Fibroblast of skin of abdomen (primary cell): Measurements from ENCODE around the gene PNPLA7.

Experiments
- DNase-seq: peaks from one replicate; pipeline ENCODE4 v3.0.0-alpha.2; 2013

Gene PNPLA7

GRCh38 chr9:137434498-137435380, 115.5 kb downstream of the PNPLA7 start:
- DNase-seq, result no peak

- no peak for DNase-seq
These were observed 116.2 kb downstream of the PNPLA7 start for GRCh38 chr9:137433916-137434431.

GRCh38 chr9:137433349-137433915, 116.8 kb downstream of the PNPLA7 start:
- DNase-seq, result no peak

GRCh38 chr9:137432687-137433348, 117.4 kb downstream of the PNPLA7 start:
- no peak for DNase-seq

GRCh38 chr9:137431416-137431931, 118.7 kb downstream of the PNPLA7 start:
- DNase-seq, result no peak

GRCh38 chr9:137430723-137431415, 119.3 kb downstream of the PNPLA7 start:
- no peak for DNase-seq

- no peak for DNase-seq
These were observed 120.1 kb downstream of the PNPLA7 start for GRCh38 chr9:137429974-137430722.

GRCh38 chr9:137429546-137429890, 120.7 kb downstream of the PNPLA7 start:
- DNase-seq, result no peak

GRCh38 chr9:137428841-137429545, 121.2 kb downstream of the PNPLA7 start:
- DNase-seq, result no peak

- DNase-seq, result no peak
These were observed 121.9 kb downstream of the PNPLA7 start for GRCh38 chr9:137428311-137428630.

GRCh38 chr9:137427454-137428310, 122.5 kb downstream of the PNPLA7 start:
- no peak for DNase-seq

- no peak for DNase-seq
These were observed 124.1 kb downstream of the PNPLA7 start for GRCh38 chr9:137426018-137426681.

- no peak for DNase-seq
These were observed 126.5 kb downstream of the PNPLA7 start for GRCh38 chr9:137423514-137424291.

- DNase-seq, result peak; percentile 91
These were observed 127.3 kb downstream of the PNPLA7 start, which contains the start of the genes EXD3 and NOXA1 for GRCh38 chr9:137422604-137423513. TSS of gene EXD3 (minus strand) at chr9:137423162. CDS start at chr9:137395357, 27,805 bp downstream. TSS of gene NOXA1 (plus strand) at chr9:137423393. CDS start at chr9:137423530, 137 bp downstream.

- no peak for DNase-seq
These were observed 128.2 kb downstream of the PNPLA7 start for GRCh38 chr9:137421838-137422603.

GRCh38 chr9:137417161-137418021, 132.8 kb downstream of the PNPLA7 start:
- no peak for DNase-seq
